GM18519 (cell line): ENCODE results near the gene NKX2-8.
A peak's percentile ranks its signal among the peaks of the same experiment; 100 is the strongest.

Experiments
- ATAC-seq: cut with Tn5 transposase; IDR thresholded peaks from one replicate; pipeline ENCODE4 v1.9.1; 2021; ENCODE audit warnings: mild to moderate bottlenecking, moderate library complexity; ENCODE audit not compliant: unreplicated experiment, low FRiP score

The NKX2-8 gene

DNA sequence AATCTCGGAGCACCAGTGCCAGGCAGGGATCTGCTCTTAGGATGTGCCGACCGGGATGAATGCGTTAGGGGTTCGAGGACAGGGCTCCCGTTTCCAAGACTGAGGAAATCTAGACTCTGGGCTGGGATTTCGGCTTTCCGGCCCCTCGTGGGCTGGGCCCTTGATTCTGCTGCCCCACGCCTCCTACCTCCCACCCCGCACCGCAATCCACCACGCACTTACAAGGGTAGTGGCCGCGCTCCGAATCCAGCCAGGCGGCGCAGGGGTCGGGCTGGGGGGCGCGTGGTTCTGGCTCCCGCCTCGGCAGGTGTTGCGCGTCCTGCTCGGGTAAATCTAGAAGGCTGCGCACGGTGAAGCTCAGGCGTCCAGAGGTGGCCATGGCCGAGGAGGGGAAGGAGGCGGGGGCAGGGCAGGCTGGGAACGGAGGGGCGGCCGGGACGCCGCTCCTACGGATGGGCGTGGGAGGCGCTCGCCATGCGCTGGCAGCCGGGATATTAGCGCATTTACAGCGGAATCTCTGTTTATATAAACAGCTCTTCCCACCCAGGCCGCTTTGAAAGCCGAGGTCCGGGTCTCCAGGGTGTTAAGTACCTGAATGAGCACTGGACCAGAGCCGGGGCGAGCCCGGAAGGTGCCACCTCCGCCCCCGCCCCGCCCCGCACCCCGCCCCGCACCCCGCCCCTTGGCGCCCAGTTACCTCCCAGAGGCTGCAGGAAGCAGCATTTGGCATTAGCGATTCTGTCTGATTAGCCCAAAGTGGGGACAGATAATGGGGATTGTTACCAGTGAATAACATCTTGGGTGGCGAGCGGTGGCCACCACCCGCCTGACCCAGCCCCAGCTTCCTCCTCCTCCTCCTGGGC is at the start of gene NKX2-8:
Gene NKX2-8 (minus strand): TSS at position 604 of the 863 bp plus-strand sequence. CDS start 225 bp downstream, at position 379.
- ATAC-seq, result no peak

DNA sequence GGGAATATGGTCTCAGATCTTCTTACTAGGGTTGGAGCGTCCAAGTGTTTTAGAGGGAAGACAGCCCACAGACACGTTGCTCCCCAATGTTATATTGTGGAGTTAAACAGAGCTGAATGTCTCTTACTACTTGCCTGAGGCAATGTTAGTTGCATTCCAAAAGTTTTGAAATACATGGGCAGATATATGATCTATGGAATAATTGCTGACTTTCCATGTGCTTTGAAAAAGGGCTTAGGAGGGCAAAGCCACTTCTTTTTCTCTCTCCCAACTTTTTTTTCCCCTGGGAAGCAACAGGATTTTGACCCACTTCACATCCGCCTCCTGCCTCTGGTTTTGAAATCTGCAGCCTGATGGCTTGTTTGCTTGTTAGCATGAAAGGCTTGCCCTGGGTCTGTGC is 45.6 kb upstream of the NKX2-8 start:
- ATAC-seq, result no peak

DNA sequence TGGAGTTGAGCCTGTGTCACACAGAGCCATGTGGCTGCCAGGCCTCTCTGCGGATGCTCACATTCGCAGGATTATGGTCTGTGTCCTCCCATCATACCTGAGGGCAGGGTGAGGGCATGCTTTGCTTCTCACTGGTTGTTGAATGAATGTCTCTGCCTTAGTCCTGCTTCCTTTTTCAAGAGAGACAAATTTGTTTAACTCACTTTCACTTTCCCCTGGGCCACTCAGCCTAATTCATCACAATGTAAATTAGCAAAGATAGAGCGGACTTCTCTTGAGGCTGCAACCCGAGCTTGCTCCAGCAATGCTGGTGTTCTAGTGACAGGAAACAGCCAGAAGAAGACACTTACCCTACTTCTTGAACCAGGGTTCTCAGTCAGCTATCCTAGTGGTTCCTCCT is 43.7 kb upstream of the NKX2-8 start:
- peak; percentile 72 for ATAC-seq

GRCh38 chr14:36625436-36625835 is 43.0 kb upstream of the NKX2-8 start:
- no peak for ATAC-seq

GRCh38 chr14:36625014-36625413 is 42.6 kb upstream of the NKX2-8 start:
- ATAC-seq, result no peak

GRCh38 chr14:36619853-36620252 is 37.4 kb upstream of the NKX2-8 start:
- no peak for ATAC-seq

- ATAC-seq, result no peak
These were observed 36.7 kb upstream of the NKX2-8 start for GRCh38 chr14:36619131-36619530.

DNA sequence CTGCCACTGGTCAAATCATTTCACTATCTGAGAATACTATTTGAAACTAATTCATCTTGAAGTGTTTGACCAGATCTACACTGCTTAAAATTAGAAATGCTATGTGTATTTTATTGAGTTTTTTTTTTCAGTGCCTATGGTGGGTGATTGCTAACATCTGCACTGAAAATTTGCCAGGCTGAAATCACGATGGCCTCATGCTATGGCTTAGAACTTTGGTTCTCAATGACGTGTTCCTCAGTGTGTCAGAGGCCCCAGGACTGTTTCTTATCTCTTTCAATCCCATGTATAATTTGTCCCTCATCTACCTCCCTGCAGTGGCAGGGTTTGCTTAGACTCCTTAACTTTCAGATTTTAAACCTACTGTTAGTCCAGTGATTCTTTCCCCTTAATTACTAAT is 36.2 kb upstream of the NKX2-8 start:
- no peak for ATAC-seq

DNA sequence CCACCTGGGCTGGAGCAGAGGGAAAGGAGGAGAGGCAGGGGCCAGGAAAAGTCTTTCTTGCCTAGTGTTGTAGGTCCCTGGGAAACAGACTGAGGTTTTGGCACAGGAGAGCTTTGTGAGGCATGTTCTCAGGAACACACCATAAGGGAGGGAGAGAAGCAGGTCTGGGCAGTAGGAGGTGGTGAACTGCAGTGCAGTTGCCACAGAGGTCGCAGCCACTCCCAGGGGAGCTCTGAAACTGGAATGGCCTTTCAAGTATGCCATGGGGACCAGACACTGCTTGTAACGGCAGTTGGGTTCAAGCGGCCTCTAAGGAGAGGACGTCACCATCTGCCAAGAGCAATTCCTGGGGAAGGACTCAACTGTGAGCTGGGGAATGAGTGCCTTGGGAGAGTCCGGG is 35.4 kb upstream of the NKX2-8 start:
- ATAC-seq, result no peak

DNA sequence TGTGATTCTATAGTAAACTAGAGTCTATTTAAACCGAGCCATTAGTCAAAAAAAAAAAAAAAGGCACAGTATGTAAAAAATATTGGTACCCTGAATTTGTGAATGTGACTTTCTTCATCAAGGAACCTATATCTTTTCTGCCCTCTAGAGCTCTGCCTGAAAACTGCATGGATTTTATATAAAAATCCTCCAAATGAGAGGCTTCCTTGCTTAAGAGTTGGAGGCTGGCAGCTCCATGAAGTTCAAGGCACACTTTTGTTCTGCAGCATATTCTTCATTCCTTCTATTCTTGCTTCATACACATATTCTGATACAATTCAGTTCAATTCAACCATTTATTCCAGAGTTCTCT is 23.1 kb upstream of the NKX2-8 start:
- ATAC-seq, result no peak

DNA sequence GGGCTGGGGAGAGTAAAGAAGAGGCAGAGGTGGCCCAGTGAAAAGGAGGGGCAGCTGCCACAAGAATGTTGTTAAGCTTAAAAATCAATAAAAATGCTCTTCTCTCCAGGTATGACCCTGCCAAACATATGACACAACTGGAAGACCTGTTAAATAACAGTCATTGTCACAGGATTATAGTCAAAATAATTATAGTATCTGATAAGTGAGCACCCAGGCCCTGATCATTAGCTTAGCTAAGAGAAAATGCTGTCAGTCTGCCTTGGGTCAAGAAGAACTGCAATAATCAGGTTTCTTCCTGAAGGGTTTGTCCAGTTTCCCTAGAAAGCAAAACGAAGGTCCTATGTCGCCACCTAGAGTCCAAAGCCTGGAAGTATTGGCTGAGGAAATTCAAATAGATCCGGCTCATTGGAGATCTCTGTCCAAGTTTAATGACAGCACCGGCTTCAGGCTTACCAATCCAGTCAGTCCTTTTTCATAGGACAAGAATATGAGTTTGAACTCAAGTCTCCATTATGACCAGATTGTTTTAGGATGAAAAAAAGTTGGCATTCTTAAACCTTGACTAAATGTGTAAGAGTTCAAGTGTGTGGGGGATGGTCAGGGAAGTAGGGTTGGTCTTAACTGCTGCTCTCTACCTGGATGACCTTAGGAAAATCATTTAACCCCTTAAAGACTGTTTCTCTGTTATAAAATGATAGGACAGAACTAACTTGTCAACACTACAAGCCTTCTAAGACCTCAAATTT is 22.5 kb upstream of the NKX2-8 start:
- peak; percentile 78 for ATAC-seq

DNA sequence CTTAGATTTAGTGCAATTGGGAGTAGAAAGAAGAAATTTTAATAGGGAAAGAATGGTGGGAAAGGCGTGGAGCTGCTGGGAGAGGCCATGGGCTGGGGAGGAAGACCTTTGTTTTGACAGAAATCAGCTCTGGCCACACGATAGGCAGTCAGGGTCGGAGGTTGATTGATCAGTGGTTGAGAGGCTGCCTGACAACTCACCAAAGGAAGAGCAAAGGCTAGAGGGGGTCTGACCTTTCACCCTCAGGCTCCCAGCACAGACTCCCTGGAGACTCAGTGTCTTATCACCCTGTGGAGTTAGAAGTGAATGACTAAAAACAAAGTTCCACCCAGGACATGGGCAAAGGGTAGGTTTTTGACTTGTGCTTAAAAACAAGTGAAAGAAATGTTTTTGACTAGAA is 18.0 kb upstream of the NKX2-8 start:
- ATAC-seq, result no peak

DNA sequence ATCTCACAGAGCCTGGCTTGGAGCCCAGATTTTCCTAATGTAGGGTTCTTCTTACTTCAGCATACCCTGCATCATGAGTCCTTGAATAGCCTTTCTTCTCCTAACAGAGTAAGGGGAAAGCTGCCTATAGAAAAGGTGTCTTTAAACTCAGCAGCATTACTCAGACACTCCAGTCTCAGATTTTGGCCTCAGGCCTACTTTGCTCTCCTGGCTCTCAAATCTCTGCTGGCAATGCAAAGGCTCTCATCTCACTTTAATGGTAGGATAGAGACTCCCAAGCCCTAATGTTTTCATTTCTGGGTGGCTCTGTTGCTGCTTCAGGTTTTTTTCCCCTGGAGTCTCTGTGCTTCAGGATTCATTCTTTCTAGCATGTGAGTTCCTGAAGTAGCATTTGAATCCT is 9.1 kb upstream of the NKX2-8 start:
- ATAC-seq, result no peak

GRCh38 chr14:36588788-36589187 is 6.4 kb upstream of the NKX2-8 start:
- ATAC-seq, result no peak

GRCh38 chr14:36588119-36588518 is 5.7 kb upstream of the NKX2-8 start:
- no peak for ATAC-seq

DNA sequence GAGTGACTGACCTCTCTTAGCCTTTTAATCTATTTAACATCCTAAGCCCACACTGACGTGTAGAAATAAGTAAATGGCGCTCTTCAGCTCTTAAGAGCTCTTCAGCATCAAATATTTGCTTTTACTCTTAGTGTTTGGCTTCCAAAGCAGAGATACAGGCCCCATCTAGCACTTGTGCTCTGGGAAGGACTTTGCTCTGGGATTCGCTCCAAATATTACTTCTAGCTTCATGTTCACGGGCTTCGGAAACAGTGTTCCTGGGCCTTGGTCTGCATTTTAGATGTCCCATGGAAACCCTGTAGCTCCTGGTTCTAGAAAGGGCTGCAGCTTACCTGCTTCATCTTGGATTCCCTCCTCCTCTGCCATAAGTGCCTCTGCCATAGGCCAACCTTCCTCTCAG is 2.7 kb upstream of the NKX2-8 start:
- ATAC-seq, result no peak

- ATAC-seq, result no peak
These were observed 1.7 kb upstream of the NKX2-8 start for GRCh38 chr14:36583893-36584811.

GRCh38 chr14:36583242-36583892 is 953 bp upstream of the NKX2-8 start:
- ATAC-seq, result no peak

GRCh38 chr14:36582874-36583241 is 444 bp upstream of the NKX2-8 start:
- ATAC-seq, result no peak
